Measurements from ENCODE around the gene CNN1. TPM values are rescaled to one million over a fixed set of nuclear protein-coding genes. Genes with fewer than 3 reads are reported as not detected.
A peak's percentile ranks its signal among the peaks of the same experiment; 100 is the strongest.
"Not testable (repeated sequence)": the region's sequence is repeated elsewhere in the genome, so short reads cannot be mapped to it uniquely, and the experiment has no call there.

CNN1 gene
- total and polyA plus RNA-seq, 9 of the 15 experiments (the other 6 are each of a cell fraction or from before 2014, with no cell fraction given), result 0.23 to 10.6 (median 5.2) TPM

DNA sequence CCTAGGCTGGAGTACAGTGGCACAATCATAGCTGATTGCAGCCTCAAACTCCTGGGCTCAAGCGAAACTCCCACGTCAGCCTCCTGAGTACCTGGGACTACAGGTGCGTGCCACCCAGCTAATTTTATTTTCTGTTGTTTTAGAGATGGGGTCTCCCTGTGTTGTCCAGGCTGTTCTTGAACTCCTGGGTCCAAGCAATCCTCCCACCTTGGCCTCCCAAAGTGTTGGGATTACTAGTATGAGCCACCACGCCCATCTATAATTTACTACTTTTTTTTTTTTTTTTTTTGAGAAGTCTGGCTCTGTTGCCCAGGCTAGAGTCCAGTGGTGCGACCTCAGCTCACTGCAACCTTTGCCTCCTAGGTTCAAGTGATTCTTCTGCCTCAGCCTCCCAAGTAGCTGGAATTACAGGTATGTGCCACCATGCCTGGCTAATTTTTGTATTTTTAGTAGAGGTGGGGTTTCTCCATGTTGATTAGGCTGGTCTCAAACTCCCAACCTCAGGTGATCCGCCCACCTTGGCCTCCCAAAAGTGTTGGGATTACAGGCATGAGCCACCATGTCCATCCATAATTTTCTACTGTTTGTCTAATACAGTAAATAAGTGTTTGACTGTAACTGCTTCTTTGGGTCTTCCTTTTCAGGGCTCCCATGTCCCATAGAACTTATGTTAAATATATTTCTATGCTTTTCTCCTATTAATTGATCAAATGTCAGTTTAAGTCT lies 25.6 kb downstream of the CNN1 start (continued):
- TF ChIP-seq, protein P1, sequence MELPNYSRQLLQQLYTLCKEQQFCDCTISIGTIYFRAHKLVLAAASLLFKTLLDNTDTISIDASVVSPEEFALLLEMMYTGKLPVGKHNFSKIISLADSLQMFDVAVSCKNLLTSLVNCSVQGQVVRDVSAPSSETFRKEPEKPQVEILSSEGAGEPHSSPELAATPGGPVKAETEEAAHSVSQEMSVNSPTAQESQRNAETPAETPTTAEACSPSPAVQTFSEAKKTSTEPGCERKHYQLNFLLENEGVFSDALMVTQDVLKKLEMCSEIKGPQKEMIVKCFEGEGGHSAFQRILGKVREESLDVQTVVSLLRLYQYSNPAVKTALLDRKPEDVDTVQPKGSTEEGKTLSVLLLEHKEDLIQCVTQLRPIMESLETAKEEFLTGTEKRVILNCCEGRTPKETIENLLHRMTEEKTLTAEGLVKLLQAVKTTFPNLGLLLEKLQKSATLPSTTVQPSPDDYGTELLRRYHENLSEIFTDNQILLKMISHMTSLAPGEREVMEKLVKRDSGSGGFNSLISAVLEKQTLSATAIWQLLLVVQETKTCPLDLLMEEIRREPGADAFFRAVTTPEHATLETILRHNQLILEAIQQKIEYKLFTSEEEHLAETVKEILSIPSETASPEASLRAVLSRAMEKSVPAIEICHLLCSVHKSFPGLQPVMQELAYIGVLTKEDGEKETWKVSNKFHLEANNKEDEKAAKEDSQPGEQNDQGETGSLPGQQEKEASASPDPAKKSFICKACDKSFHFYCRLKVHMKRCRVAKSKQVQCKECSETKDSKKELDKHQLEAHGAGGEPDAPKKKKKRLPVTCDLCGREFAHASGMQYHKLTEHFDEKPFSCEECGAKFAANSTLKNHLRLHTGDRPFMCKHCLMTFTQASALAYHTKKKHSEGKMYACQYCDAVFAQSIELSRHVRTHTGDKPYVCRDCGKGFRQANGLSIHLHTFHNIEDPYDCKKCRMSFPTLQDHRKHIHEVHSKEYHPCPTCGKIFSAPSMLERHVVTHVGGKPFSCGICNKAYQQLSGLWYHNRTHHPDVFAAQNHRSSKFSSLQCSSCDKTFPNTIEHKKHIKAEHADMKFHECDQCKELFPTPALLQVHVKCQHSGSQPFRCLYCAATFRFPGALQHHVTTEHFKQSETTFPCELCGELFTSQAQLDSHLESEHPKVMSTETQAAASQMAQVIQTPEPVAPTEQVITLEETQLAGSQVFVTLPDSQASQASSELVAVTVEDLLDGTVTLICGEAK (IDR thresholded peaks at IDR 0.05), result 0 out of 2 replicates have a peak, but pooled peaks have one; percentile 2
- TF ChIP-seq, protein P1 (CRISPR knock-in tag; IDR thresholded peaks at IDR 0.05), result not testable (repeated sequence)
- TF ChIP-seq GTF2A2 (tag; IDR thresholded peaks at IDR 0.05), result peak; percentile 37; the same call in 1 of the 2 replicates
- 0 out of 2 replicates have a peak, but pooled peaks have one; percentile 13 for TF ChIP-seq ZFX (CRISPR knock-in tag; IDR thresholded peaks at IDR 0.05)
- not testable (repeated sequence) for TF ChIP-seq NR4A1 (CRISPR knock-in tag; IDR thresholded peaks at IDR 0.05)
- peak; percentile 74; the same call in 1 of the 2 replicates for TF ChIP-seq NR4A1 (tag; IDR thresholded peaks at IDR 0.05)
- TF ChIP-seq KLF13 (tag; IDR thresholded peaks at IDR 0.05; ENCODE audit: borderline replicate concordance, low read depth), result 0 out of 2 replicates have a peak, but pooled peaks have one; percentile 19
- peak; percentile 30; the same call in 1 of the 2 replicates for TF ChIP-seq ZNF175 (CRISPR knock-in tag; IDR thresholded peaks at IDR 0.05; ENCODE audit: low read depth)
- TF ChIP-seq LARP7 (IDR thresholded peaks at IDR 0.05), result peak; percentile 13; the same call in 1 of the 2 replicates
- TF ChIP-seq ZNF384 (IDR thresholded peaks at IDR 0.05; ENCODE audit: low read depth, low read length), result peak; percentile 70; the same call in 1 of the 2 replicates
- 0 out of 2 replicates have a peak, but pooled peaks have one; percentile 14 for TF ChIP-seq HDAC2 (IDR thresholded peaks at IDR 0.05)
- TF ChIP-seq, protein P2, sequence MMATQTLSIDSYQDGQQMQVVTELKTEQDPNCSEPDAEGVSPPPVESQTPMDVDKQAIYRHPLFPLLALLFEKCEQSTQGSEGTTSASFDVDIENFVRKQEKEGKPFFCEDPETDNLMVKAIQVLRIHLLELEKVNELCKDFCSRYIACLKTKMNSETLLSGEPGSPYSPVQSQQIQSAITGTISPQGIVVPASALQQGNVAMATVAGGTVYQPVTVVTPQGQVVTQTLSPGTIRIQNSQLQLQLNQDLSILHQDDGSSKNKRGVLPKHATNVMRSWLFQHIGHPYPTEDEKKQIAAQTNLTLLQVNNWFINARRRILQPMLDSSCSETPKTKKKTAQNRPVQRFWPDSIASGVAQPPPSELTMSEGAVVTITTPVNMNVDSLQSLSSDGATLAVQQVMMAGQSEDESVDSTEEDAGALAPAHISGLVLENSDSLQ (IDR thresholded peaks at IDR 0.05), result 0 out of 2 replicates have a peak, but pooled peaks have one; percentile 22
- TF ChIP-seq, protein P3, sequence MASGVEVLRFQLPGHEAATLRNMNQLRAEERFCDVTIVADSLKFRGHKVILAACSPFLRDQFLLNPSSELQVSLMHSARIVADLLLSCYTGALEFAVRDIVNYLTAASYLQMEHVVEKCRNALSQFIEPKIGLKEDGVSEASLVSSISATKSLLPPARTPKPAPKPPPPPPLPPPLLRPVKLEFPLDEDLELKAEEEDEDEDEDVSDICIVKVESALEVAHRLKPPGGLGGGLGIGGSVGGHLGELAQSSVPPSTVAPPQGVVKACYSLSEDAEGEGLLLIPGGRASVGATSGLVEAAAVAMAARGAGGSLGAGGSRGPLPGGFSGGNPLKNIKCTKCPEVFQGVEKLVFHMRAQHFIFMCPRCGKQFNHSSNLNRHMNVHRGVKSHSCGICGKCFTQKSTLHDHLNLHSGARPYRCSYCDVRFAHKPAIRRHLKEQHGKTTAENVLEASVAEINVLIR (CRISPR knock-in tag; IDR thresholded peaks at IDR 0.05), result 0 out of 2 replicates have a peak, but pooled peaks have one; percentile 25
- peak; percentile 42 for TF ChIP-seq MEIS2 (IDR thresholded peaks at IDR 0.05; ENCODE audit: partially characterized antibody)
- peak; percentile 71 for TF ChIP-seq ZNF121 (CRISPR knock-in tag; conservative IDR thresholded peaks at IDR 0.05)
